Colonic mucosa (tissue), 4 donors: ENCODE measurements around the gene ST7. TPM values are rescaled to one million over a fixed set of nuclear protein-coding genes. Genes with fewer than 3 reads are reported as not detected.

Experiments used
- DNase-seq: peaks from one replicate; pipeline ENCODE4 v3.0.0-alpha.2; 2020
- H3K27ac ChIP-seq: fragments of 200-600 bp; one replicate; pipeline ENCODE4 v1.8.0; 2021
- H3K27me3 ChIP-seq: fragments of 200-600 bp; one replicate; pipeline ENCODE4 v1.8.0; 2021
- H3K36me3 ChIP-seq: fragments of 200-600 bp; one replicate; pipeline ENCODE4 v1.8.0; 2021
- H3K4me1 ChIP-seq: fragments of 200-600 bp; one replicate; pipeline ENCODE4 v1.8.0; 2021; ENCODE audit warnings: mild to moderate bottlenecking
- H3K4me3 ChIP-seq: fragments of 200-600 bp; one replicate; pipeline ENCODE4 v1.8.0; 2021
- H3K9ac ChIP-seq, 2 donors: one replicate each; pipeline ENCODE4 v1.7.0; 2013; ENCODE audit warnings: control low read depth in 2 of 2, low read depth in 2 of 2, low read length in 2 of 2
- H3K9me3 ChIP-seq: fragments of 200-600 bp; one replicate; pipeline ENCODE4 v1.8.0; 2021
- intact Hi-C: fragments of 100-400 bp; cut with DNase I; formaldehyde crosslinking; loops from one replicate; pipeline ENCODE4 v1.14.1; 2022
- total RNA-seq, 2 donors: library from RNA; stranded (reverse); fragmentation: NEBNext Ultra II Directional in 1 of 2; extraction: Animal tissue kit (Norgen Biotek cat#: 25700) in 1 of 2; gene quantifications; one replicate each; pipeline ENCODE4 v1.2.1, GENCODE V29; 2021
- TF ChIP-seq, protein P1 (sequence below): fragments of 200-600 bp; IDR thresholded peaks from one replicate; pipeline ENCODE4 v1.8.0; 2022; ENCODE audit warnings: antibody characterized with exemption, mild to moderate bottlenecking
- donor health status: healthy.
- donor health status: DM: no; HTN: no; CAD: no.
- donor health status: DM: no; HTN: no; CAD: no.

ST7 gene
- total RNA-seq, 2 donors from 2014 or later = 10.6 to 12.2 TPM

- Histone ChIP-seq H3K27ac (no peak overlapping the region), H3K4me1 (no peaks in the 10 kb centered on the region), H3K27me3 (no peaks in the 10 kb centered on the region), H3K9me3 (no peaks in the 10 kb centered on the region), H3K36me3 (no peaks in the 10 kb centered on the region), H3K9ac (no peak overlapping the region), H3K4me3 (no peak overlapping the region)
- TF ChIP-seq, protein P1, sequence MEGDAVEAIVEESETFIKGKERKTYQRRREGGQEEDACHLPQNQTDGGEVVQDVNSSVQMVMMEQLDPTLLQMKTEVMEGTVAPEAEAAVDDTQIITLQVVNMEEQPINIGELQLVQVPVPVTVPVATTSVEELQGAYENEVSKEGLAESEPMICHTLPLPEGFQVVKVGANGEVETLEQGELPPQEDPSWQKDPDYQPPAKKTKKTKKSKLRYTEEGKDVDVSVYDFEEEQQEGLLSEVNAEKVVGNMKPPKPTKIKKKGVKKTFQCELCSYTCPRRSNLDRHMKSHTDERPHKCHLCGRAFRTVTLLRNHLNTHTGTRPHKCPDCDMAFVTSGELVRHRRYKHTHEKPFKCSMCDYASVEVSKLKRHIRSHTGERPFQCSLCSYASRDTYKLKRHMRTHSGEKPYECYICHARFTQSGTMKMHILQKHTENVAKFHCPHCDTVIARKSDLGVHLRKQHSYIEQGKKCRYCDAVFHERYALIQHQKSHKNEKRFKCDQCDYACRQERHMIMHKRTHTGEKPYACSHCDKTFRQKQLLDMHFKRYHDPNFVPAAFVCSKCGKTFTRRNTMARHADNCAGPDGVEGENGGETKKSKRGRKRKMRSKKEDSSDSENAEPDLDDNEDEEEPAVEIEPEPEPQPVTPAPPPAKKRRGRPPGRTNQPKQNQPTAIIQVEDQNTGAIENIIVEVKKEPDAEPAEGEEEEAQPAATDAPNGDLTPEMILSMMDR = no peak
- no peak for DNase-seq
- intact Hi-C loops = no loop called here
Observed at GRCh38 chr7:117038408-117038807, 85.1 kb downstream of the ST7 start.

DNA sequence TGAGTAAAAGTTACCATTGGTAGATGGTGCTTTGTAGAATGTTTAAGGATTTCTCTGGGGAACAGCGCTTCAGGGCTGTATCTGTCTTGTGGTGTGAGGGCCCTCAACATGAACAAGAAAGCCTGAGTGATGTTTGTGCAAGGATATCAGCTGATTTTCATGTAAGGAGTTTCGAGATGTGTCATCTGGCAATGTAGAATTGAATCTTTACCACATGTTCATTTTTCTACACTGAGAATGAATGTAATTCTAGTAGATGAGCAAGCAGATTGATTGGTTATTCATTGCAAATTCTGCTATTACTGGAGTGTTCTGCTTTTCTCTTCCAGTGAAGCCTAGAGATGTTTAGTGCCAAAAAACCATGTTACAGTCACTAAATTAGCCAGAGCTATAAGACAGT, 87.7 kb downstream of the ST7 start:
- TF ChIP-seq, protein P1 = no peak
- Histone ChIP-seq H3K9me3 (no peaks in the 10 kb centered on the region), H3K9ac (no peak overlapping the region), H3K4me1 (no peaks in the 10 kb centered on the region), H3K27ac (no peak overlapping the region), H3K4me3 (no peak overlapping the region), H3K27me3 (no peaks in the 10 kb centered on the region), H3K36me3 (no peaks in the 10 kb centered on the region)
- DNase-seq = no peak
- intact Hi-C loops = no loop called here

DNA sequence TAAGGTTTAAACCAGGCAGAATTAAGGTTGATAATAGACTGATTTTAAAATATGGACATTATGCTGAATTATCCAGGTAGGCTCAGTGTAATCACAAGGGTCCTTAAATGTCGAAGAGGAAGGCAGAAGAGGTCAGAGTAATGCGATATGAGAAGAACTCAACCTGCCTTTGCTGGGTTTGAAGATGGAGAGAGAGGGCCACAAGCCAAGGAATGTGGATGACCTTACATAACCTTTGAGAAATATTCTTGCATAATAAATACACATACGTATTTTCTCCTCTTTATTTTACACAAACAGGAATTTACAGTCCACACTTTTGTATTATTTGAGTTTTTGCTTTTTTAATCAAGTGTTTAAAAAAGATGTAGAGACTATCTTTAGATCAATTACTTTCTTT, 88.5 kb downstream of the ST7 start:
- H3K4me3 ChIP-seq = no peak overlapping the region
- DNase-seq = no peak
- H3K9ac ChIP-seq = no peak overlapping the region
- intact Hi-C loops = no loop called here
- no peaks in the 10 kb centered on the region for H3K27me3 ChIP-seq
- TF ChIP-seq, protein P1 = no peak
- H3K4me1 ChIP-seq = no peaks in the 10 kb centered on the region
- H3K36me3 ChIP-seq = no peaks in the 10 kb centered on the region
- H3K27ac ChIP-seq = no peak overlapping the region
- no peaks in the 10 kb centered on the region for H3K9me3 ChIP-seq

- H3K36me3 ChIP-seq = no peaks in the 10 kb centered on the region
- H3K9me3 ChIP-seq = no peaks in the 10 kb centered on the region
- H3K4me3 ChIP-seq = no peak overlapping the region
- intact Hi-C loops = no loop called here
- H3K27ac ChIP-seq = no peak overlapping the region
- no peak for DNase-seq
- no peaks in the 10 kb centered on the region for H3K27me3 ChIP-seq
- peaks cover 4% of the 10 kb centered on the region for H3K4me1 ChIP-seq
- TF ChIP-seq, protein P1 = no peak
- no peak overlapping the region for H3K9ac ChIP-seq
Observed at GRCh38 chr7:117043108-117043825, 90.0 kb downstream of the ST7 start.

GRCh38 chr7:117044664-117045063, 91.4 kb downstream of the ST7 start:
- intact Hi-C loops = no loop called here

More at GRCh38 chr7:117044664-117045063, 91.4 kb downstream of the ST7 start:
- H3K27ac ChIP-seq = no peak overlapping the region
- no peaks in the 10 kb centered on the region for H3K9me3 ChIP-seq
- no peaks in the 10 kb centered on the region for H3K36me3 ChIP-seq
- TF ChIP-seq, protein P1 = no peak
- no peaks in the 10 kb centered on the region for H3K27me3 ChIP-seq
- H3K9ac ChIP-seq = no peak overlapping the region
- no peak for DNase-seq
- no peak overlapping the region for H3K4me3 ChIP-seq
- peaks cover 12% of the 10 kb centered on the region for H3K4me1 ChIP-seq
